HG02642 (cell line): Measurements from ENCODE around the gene ZDHHC5.
"Not testable (repeated sequence)": the region's sequence is repeated elsewhere in the genome, so short reads cannot be mapped to it uniquely, and the experiment has no call there.

Experiments
- ATAC-seq: cut with Tn5 transposase; IDR thresholded peaks from one replicate; pipeline ENCODE4 v1.9.1; 2021; ENCODE audit warnings: mild to moderate bottlenecking; ENCODE audit not compliant: unreplicated experiment, poor library complexity

The ZDHHC5 gene

GRCh38 chr11:57716726-57717125 lies 48.8 kb downstream of the ZDHHC5 start:
- not testable (repeated sequence) for ATAC-seq

- no peak for ATAC-seq
Measured at GRCh38 chr11:57727185-57727584, 59.3 kb downstream of the ZDHHC5 start.

- no peak for ATAC-seq
Measured at GRCh38 chr11:57728829-57729228, 60.9 kb downstream of the ZDHHC5 start.

GRCh38 chr11:57729479-57729878 lies 61.6 kb downstream of the ZDHHC5 start:
- no peak for ATAC-seq

- ATAC-seq = no peak
Measured at GRCh38 chr11:57732661-57733060, 64.7 kb downstream of the ZDHHC5 start.

- ATAC-seq = no peak
Measured at GRCh38 chr11:57735619-57736298, 67.8 kb downstream of the ZDHHC5 start.

- ATAC-seq = peak; percentile 91
Measured at GRCh38 chr11:57741132-57742086, 73.5 kb downstream of the ZDHHC5 start, which contains the start of gene SELENOH. Gene SELENOH, plus strand, starts transcription at chr11:57741491. Its CDS starts 105 bp downstream, at chr11:57741596.

GRCh38 chr11:57742087-57742452 lies 74.2 kb downstream of the ZDHHC5 start:
- ATAC-seq = no peak

GRCh38 chr11:57744357-57744756 lies 76.4 kb downstream of the ZDHHC5 start:
- no peak for ATAC-seq

- no peak for ATAC-seq
Measured at GRCh38 chr11:57745206-57745605, 77.3 kb downstream of the ZDHHC5 start.

- no peak for ATAC-seq
Measured at GRCh38 chr11:57746920-57747319, 79.0 kb downstream of the ZDHHC5 start.
